DND-41 (cell line): ENCODE data around the gene NBL1.

ENCODE experiments used
- ATAC-seq: fragments of 200-7000 bp; cut with Tn5 transposase; 3 replicates; pipeline ENCODE4 v1.9.1; 2021; ENCODE audit warnings: low read depth; ENCODE audit not compliant: insufficient read depth
- DNase-seq: peaks from one replicate; pipeline ENCODE4 v3.0.0-alpha.2; 2020
- H2AFZ ChIP-seq: 2 replicates; pipeline ENCODE4 v1.6.0; 2012; ENCODE audit warnings: low read depth, low read length
- H3K27ac ChIP-seq: 2 replicates; pipeline ENCODE4 v1.5.1; 2012; ENCODE audit warnings: low read length, inconsistent platforms
- H3K27me3 ChIP-seq: fragments of 200-600 bp; sonication (generic); 2 replicates; pipeline ENCODE4 v1.6.0; 2012; ENCODE audit warnings: low read length, mild to moderate bottlenecking, inconsistent platforms; ENCODE audit not compliant: insufficient read depth, poor library complexity
- H3K36me3 ChIP-seq: 2 replicates; pipeline ENCODE4 v1.5.1; 2012; ENCODE audit warnings: low read length, inconsistent platforms; ENCODE audit not compliant: insufficient read depth
- H3K4me1 ChIP-seq: 2 replicates; pipeline ENCODE4 v1.5.1; 2012; ENCODE audit warnings: mild to moderate bottlenecking, low read length; ENCODE audit not compliant: insufficient read depth
- H3K4me2 ChIP-seq: 2 replicates; pipeline ENCODE4 v1.6.0; 2012; ENCODE audit warnings: mild to moderate bottlenecking, moderate library complexity, low read length, inconsistent platforms; ENCODE audit not compliant: insufficient read depth
- H3K4me3 ChIP-seq, 2 experiments: fragments of 200-600 bp in 1 of 2; shearing (Covaris generic) in 1 of 2; 2 replicates each; pipeline ENCODE4 v1.5.1; 2012 to 2016; ENCODE audit warnings: inconsistent platforms in 2 of 2, low read length in 2 of 2, mild to moderate bottlenecking in 2 of 2, low read depth in 1 of 2, moderate library complexity in 1 of 2
- H3K79me2 ChIP-seq: 2 replicates; pipeline ENCODE4 v1.6.0; 2012; ENCODE audit warnings: low read length, inconsistent platforms; ENCODE audit not compliant: insufficient read depth
- H3K9ac ChIP-seq: 2 replicates; pipeline ENCODE4 v1.6.0; 2012; ENCODE audit warnings: low read depth, mild to moderate bottlenecking, inconsistent platforms, low read length, moderate library complexity
- H3K9me3 ChIP-seq: 2 replicates; pipeline ENCODE4 v1.5.1; 2012; ENCODE audit warnings: low read length, moderate library complexity, mild to moderate bottlenecking, inconsistent platforms; ENCODE audit not compliant: insufficient read depth, severe bottlenecking
- H4K20me1 ChIP-seq: 2 replicates; pipeline ENCODE4 v1.6.0; 2012; ENCODE audit warnings: low read length; ENCODE audit not compliant: insufficient read depth
- CTCF ChIP-seq: IDR thresholded peaks from 2 replicates; pipeline ENCODE4 v1.5.1; 2012; ENCODE audit warnings: borderline replicate concordance, low read length, moderate library complexity, mild to moderate bottlenecking; ENCODE audit not compliant: poor library complexity, severe bottlenecking; ENCODE audit errors: extremely low read depth
- EZH2 ChIP-seq: IDR thresholded peaks from 3 replicates; pipeline ENCODE4 v1.6.1; 2012; ENCODE audit warnings: borderline replicate concordance, low read depth, mild to moderate bottlenecking, moderate library complexity, low read length, inconsistent platforms; ENCODE audit not compliant: severe bottlenecking

Gene NBL1

GRCh38 chr1:19700079-19700777 is 56.1 kb downstream of the NBL1 start:
- Histone ChIP-seq H3K79me2 (no peaks in the 10 kb centered on the region), H3K36me3 (no peaks in the 10 kb centered on the region), H3K4me3 (no peak overlapping the region), H3K4me2 (no peak overlapping the region), H3K27me3 (no peaks in the 10 kb centered on the region), H3K4me1 (no peaks in the 10 kb centered on the region), H3K27ac (no peak overlapping the region), H4K20me1 (peaks cover 4% of the 10 kb centered on the region; the same call in 1 of the 2 replicates), H3K9ac (no peak overlapping the region), H3K9me3 (no peaks in the 10 kb centered on the region), H2AFZ (no peak overlapping the region)
- ATAC-seq (no peak), DNase-seq (no peak)
- TF ChIP-seq EZH2 (no peak), CTCF (no peak)

GRCh38 chr1:19703280-19703679 is 59.2 kb downstream of the NBL1 start:
- Histone ChIP-seq H3K9ac (no peak overlapping the region), H3K4me1 (no peaks in the 10 kb centered on the region), H3K4me2 (no peak overlapping the region), H3K79me2 (no peaks in the 10 kb centered on the region), H2AFZ (no peak overlapping the region), H3K27ac (no peak overlapping the region), H3K9me3 (no peaks in the 10 kb centered on the region), H3K4me3 (no peak overlapping the region), H4K20me1 (peaks cover 4% of the 10 kb centered on the region; the same call in 1 of the 2 replicates), H3K27me3 (no peaks in the 10 kb centered on the region), H3K36me3 (no peaks in the 10 kb centered on the region)
- no peak for ATAC-seq
- no peak for TF ChIP-seq EZH2
- no peak for TF ChIP-seq CTCF
- no peak for DNase-seq

- Histone ChIP-seq H4K20me1 (peaks cover 4% of the 10 kb centered on the region; the same call in 1 of the 2 replicates), H3K4me3 (no peak overlapping the region), H3K27me3 (no peaks in the 10 kb centered on the region), H2AFZ (no peak overlapping the region), H3K36me3 (no peaks in the 10 kb centered on the region), H3K27ac (no peak overlapping the region), H3K9me3 (no peaks in the 10 kb centered on the region), H3K4me1 (no peaks in the 10 kb centered on the region), H3K79me2 (no peaks in the 10 kb centered on the region), H3K4me2 (no peak overlapping the region), H3K9ac (no peak overlapping the region)
- peak; percentile 82 for ATAC-seq
- TF ChIP-seq EZH2 (no peak), CTCF (peak; percentile 82)
- DNase-seq = peak; percentile 49
These were observed 60.4 kb downstream of the NBL1 start for GRCh38 chr1:19704247-19705113.
